ENCODE measurements around the gene RHOT2.

RHOT2 gene

DNA sequence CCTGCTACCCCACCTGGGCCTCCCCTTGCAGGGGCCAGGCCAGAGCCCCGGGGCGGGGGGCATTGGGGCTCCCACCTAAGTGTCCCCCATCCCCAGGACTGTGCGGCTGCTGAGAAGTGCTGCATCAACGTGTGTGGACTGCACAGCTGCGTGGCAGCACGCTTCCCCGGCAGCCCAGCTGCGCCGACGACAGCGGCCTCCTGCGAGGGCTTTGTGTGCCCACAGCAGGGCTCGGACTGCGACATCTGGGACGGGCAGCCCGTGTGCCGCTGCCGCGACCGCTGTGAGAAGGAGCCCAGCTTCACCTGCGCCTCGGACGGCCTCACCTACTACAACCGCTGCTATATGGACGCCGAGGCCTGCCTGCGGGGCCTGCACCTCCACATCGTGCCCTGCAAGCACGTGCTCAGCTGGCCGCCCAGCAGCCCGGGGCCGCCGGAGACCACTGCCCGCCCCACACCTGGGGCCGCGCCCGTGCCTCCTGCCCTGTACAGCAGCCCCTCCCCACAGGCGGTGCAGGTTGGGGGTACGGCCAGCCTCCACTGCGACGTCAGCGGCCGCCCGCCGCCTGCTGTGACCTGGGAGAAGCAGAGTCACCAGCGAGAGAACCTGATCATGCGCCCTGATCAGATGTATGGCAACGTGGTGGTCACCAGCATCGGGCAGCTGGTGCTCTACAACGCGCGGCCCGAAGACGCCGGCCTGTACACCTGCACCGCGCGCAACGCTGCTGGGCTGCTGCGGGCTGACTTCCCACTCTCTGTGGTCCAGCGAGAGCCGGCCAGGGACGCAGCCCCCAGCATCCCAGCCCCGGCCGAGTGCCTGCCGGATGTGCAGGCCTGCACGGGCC, 35.2 kb upstream of the RHOT2 start:
- DNase-seq = no peak

GRCh38 chr16:633336-634050, 34.4 kb upstream of the RHOT2 start:
- DNase-seq = no peak

DNA sequence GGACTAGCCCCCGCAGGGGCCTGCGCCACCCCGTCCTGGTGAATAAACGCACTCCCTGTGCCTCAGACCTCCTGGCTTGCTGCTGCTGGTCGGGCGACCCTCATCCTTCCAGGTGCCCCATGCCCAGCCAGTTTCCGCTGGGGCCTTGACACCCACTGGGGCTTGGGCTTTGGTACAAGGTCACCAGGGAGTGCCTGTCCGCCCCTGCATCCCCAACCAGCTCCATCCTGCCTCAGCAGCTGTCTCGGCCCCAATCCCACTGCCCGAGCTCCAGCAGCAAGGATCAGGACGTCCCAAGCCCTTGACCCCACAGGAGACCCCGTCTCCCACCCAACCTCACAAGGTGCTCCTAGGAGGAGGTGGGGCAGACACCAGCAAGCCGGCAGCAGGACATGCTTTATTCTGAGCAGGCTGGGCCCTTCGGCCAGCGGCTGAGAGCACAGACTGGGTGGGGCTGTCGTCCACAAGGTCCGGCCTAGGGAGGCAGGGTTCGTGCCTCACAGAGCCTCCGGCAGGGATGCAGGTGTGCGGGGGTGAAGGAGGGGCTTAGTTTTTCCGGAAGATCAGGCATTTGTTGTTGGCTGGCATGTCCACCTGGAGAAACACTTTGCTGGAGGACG, 33.8 kb upstream of the RHOT2 start:
- DNase-seq = no peak

DNA sequence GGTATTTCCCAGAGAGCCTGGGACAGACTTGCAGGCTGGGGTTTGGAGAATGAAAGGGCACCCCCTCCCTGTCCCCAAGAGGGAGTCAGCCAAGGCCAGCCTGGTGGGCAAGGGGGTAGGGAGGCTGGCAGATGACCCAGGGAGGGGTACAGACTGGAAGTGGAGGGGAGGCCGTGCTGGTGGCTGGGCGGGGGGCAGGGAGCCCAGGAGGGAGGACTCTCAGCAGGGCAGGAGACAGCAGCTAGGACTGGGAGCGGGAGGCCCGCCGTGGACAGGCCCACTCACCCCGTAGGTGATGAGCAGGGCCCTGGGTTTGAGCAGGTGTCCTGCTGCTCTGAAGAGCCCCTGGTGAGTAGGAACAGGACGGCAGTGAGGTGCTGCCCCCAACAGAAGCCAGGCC, 32.9 kb upstream of the RHOT2 start:
- no peak for DNase-seq

DNA sequence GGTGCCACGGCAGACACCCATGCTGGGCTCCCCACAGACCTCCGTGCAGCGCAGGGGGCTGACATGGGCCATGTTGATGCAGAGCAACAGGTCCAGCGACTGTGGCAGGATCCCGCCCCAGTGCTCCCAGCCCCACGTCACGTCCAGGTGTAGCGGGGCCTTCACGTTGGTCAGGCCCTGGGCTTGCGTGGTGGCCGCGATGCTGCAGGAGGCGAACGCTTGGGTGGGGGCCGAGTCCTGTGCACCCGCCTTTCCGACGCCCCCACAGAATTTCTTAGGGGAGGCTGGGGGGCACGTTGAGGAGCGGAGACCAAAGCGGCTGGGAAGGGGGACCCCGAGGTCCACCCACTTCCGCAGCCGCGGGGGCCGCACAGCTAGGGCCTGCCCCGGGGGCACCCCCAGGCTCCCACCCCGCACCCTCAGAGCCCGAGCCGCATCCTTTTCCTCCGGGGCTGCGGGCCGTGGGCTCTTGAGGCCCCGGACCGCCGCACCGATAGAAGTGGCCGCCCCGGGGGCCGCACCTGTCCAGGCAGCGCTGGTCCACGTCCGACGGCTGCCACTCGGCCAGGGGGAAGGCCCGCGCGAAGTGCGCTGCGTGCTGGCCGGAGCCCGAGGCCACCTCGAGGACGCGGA, 32.2 kb upstream of the RHOT2 start:
- DNase-seq = no peak

DNA sequence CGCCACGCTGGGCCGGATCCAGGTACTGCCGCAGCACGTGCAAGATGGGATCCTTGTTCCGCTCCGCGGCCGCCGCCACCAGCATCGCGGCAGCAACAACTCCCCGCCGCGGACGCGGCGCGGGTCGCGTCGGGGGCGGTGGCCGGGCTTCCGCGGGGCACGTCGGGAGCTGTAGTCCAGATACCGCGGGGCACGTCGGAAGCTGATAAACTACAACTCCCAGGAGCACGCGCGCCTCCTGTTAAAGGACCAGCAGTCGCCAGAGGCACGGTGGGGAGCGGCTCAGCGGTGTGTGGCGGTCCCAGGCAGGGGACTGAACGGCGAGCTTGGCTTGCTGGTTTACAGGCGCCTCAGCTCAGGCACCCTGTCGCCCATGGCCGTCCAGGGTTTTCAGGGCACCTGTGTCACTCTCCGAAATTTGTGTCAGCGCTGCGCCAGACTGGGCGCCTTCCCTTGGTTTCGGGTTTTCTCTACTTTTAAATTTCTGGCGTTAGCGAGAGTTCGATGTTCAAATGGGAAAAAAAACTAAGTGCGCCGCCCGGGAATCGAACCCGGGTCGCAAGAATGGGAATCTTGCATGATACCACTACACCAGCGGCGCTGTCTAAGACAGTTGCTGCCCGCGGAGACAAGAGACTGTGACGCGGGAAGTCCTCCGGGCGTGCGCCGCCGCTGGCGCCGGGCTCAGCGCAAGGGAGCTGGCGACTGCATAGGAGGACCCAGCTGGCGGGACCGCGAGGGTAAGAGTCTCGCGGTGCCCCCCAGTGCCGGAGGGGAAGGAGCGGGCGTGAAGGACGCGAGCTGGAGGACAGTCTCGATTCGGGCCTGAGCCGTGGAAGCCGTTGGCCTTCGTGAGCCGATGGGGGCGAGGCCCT, 31.5 kb upstream of the RHOT2 start, which contains the start of gene METTL26:
TSS of gene METTL26 (minus strand) at position 100 of the 875 bp plus-strand sequence. CDS start at position 85, 15 bp downstream.
- peak; percentile 98 for DNase-seq

GRCh38 chr16:637081-638018, 30.6 kb upstream of the RHOT2 start:
- DNase-seq = peak; percentile 95

GRCh38 chr16:638034-638543, 29.8 kb upstream of the RHOT2 start:
- no peak for DNase-seq

- no peak for DNase-seq
Measured at GRCh38 chr16:638836-639235, 29.1 kb upstream of the RHOT2 start.

DNA sequence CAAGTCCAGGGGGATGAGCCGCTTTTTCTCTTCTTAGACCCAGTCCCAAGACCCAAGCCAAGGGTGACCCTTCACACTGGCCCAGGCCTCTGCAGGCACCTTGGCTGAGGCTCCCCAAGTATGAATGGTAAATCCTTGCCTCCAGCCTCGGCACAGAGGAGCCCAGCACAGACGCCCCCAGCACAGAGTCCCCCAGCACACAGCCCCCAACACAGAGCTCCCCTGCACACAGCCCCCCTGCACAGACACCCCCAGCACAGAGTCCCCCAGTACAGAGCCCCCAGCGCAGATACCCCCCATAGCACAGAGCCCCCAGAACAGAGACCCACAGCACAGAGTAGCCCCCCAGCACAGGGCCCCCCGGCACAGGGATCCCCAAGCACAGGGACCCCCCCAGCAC, 27.3 kb upstream of the RHOT2 start:
- no peak for DNase-seq

DNA sequence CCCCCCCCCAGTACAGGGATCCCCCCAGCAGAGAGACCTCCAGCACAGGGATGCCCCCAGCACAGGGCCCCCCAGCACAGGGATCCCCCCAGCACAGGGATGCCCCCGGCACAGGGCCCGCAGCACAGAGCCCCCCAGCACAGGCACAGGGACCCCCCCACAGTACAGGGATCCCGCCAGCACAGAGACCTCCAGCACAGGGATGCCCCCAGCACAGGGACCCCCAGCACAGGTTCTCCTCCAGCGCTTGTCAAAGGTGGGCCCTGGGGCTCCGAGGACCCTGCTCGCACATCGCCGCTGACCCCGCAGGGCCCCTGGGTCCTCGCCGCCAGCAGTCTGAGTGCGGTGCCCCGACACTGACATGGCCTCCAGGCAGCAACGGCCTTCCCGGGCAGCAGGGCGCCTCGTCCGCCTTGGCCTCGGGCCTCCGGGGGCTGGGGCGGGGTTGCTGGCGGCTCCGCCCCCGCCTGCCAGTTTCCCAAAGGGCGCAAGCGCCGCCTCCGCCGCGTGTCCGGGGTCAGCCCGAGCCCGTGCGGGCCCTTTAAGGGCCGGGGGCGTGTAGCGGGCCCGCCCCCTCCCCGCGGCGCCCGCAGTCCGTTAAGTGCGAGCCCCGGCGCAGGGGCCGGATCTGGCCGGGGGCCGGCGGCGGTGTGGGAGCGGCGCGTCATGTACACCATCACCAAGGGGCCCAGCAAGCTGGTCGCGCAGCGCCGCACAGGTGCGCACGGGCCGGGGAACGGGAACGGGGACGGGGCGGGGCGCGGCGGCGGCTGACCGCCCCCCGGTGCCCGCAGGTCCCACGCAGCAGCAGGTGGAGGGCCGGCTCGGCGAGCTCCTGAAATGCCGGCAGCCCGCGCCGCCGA, 26.4 kb upstream of the RHOT2 start, which contains the start of gene MCRIP2:
TSS of gene MCRIP2 (plus strand) at position 503 of the 863 bp plus-strand sequence. CDS start at position 667, 164 bp downstream.
- DNase-seq = peak; percentile 91

DNA sequence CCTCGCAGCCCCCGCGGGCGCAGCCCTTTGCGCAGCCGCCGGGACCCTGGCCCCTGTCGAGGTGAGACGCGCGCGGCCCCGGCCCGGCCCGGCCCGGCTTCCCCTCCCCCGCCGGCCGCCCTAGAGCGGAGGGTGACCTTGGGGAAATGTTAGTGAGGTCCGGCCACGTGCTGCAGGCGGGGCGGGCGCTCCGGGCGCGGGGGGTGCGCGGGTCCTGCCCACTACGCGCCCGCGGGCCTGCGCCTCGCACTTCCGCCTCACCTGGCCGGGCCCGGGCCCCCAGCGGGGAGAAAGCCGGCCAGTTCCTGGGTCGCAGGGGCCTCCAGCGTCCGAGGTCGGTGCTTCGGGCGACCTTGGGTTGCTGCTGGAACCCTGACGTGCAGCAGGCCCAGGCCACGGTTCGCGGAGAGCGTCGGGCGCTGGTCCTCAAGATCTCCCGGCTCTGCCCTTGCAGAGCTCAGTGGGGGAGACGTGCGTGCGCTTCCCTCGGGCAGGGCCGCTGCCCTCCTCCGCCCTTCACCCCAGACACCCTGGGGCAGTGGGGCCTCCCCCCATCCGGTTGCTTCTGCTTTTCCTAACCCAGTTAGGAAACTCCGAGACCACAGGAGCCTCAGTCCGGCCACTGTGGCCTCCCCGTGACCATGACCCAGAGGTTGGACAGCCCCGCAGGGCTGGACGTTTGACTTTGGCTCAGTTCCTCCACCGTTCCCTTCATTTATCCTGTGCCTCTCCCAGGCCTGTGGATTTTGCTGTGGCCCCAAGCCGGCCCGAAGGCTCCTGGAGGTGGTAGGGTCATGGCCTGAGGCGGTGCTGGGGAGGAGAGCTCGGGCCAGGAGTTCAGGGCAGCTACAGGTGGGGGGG, 25.5 kb upstream of the RHOT2 start:
- DNase-seq = peak; percentile 69

GRCh38 chr16:643050-643368, 24.9 kb upstream of the RHOT2 start:
- DNase-seq = no peak

- no peak for DNase-seq
Measured at GRCh38 chr16:644556-644955, 23.4 kb upstream of the RHOT2 start.

GRCh38 chr16:645852-646678, 21.9 kb upstream of the RHOT2 start:
- DNase-seq = no peak

GRCh38 chr16:646679-647172, 21.2 kb upstream of the RHOT2 start:
- no peak for DNase-seq

- DNase-seq = no peak
Measured at GRCh38 chr16:647173-647902, 20.6 kb upstream of the RHOT2 start.
